ENCODE measurements around the gene SPACA6.

- TF ChIP-seq CTCF (IDR thresholded peaks at IDR 0.05) = no peak
- no peak for TF ChIP-seq POLR2A (IDR thresholded peaks at IDR 0.05)
Measured at GRCh38 chr19:51754109-51754508, 61.0 kb downstream of the SPACA6 start.

Data from prostate gland (tissue), 2 donors.